H9 (cell line): ENCODE measurements around the gene CACNB2. TPM values are rescaled to one million over a fixed set of nuclear protein-coding genes. Genes with fewer than 3 reads are reported as not detected.

Experiments
- DNase-seq: peaks from one replicate; pipeline ENCODE4 v3.0.0-alpha.2; 2017
- H2AFZ ChIP-seq: one replicate; pipeline ENCODE4 v1.6.1; 2013; ENCODE audit warnings: mild to moderate bottlenecking, low read length, control low read depth, moderate library complexity
- H2AK5ac ChIP-seq: 2 replicates; pipeline ENCODE4 v1.6.1; 2013; ENCODE audit warnings: low read length, control low read depth, mixed read lengths; ENCODE audit not compliant: insufficient read length
- H2BK120ac ChIP-seq: one replicate; pipeline ENCODE4 v1.6.1; 2013; ENCODE audit warnings: low read depth, mild to moderate bottlenecking, low read length, control low read depth, inconsistent platforms; ENCODE audit not compliant: poor library complexity, severe bottlenecking
- H2BK12ac ChIP-seq: 2 replicates; pipeline ENCODE4 v1.6.1; 2013; ENCODE audit warnings: low read length, control low read depth, mixed read lengths, low read depth; ENCODE audit not compliant: insufficient read length
- H2BK15ac ChIP-seq: 2 replicates; pipeline ENCODE4 v1.6.1; 2013; ENCODE audit warnings: low read depth, low read length, control low read depth
- H2BK20ac ChIP-seq: one replicate; pipeline ENCODE4 v1.6.1; 2013; ENCODE audit warnings: low read depth, mild to moderate bottlenecking, low read length, control low read depth, inconsistent platforms; ENCODE audit not compliant: poor library complexity, severe bottlenecking
- H2BK5ac ChIP-seq: 2 replicates; pipeline ENCODE4 v1.6.1; 2013; ENCODE audit warnings: low read length, control low read depth, mixed read lengths; ENCODE audit not compliant: insufficient read length
- H3K14ac ChIP-seq: 2 replicates; pipeline ENCODE4 v1.6.1; 2013; ENCODE audit warnings: low read length, control low read depth; ENCODE audit not compliant: insufficient read depth
- H3K18ac ChIP-seq: 2 replicates; pipeline ENCODE4 v1.6.1; 2013; ENCODE audit warnings: low read depth, mild to moderate bottlenecking, mixed read lengths, low read length, control low read depth; ENCODE audit not compliant: insufficient read length
- H3K23ac ChIP-seq: 2 replicates; pipeline ENCODE4 v1.6.1; 2013; ENCODE audit warnings: low read length, control low read depth, mixed read lengths, low read depth; ENCODE audit not compliant: insufficient read length
- H3K23me2 ChIP-seq: 2 replicates; pipeline ENCODE4 v1.6.1; 2013; ENCODE audit warnings: low read depth, mild to moderate bottlenecking, mixed read lengths, low read length, control low read depth; ENCODE audit not compliant: insufficient read length, poor library complexity, severe bottlenecking
- H3K27ac ChIP-seq: 2 replicates; pipeline ENCODE4 v1.5.1; 2013; ENCODE audit warnings: low read length, control low read depth, mixed read lengths, low read depth; ENCODE audit not compliant: insufficient read length
- H3K27me3 ChIP-seq: 2 replicates; pipeline ENCODE4 v1.6.1; 2013; ENCODE audit warnings: low read length, control low read depth, inconsistent platforms; ENCODE audit not compliant: insufficient read depth
- H3K4ac ChIP-seq: 2 replicates; pipeline ENCODE4 v1.6.1; 2013; ENCODE audit warnings: low read depth, mild to moderate bottlenecking, control low read depth, inconsistent platforms, low read length, moderate library complexity
- H3K4me1 ChIP-seq: 2 replicates; pipeline ENCODE4 v1.6.1; 2013; ENCODE audit warnings: low read length, control low read depth, inconsistent platforms; ENCODE audit not compliant: insufficient read depth
- H3K4me2 ChIP-seq: 2 replicates; pipeline ENCODE4 v1.6.1; 2013; ENCODE audit warnings: low read length, control low read depth, mixed read lengths; ENCODE audit not compliant: insufficient read length, insufficient read depth
- H3K56ac ChIP-seq: 2 replicates; pipeline ENCODE4 v1.6.1; 2013; ENCODE audit warnings: low read depth, mild to moderate bottlenecking, mixed read lengths, low read length, control low read depth; ENCODE audit not compliant: insufficient read length
- H3K79me1 ChIP-seq: 2 replicates; pipeline ENCODE4 v1.6.1; 2013; ENCODE audit warnings: low read depth, mild to moderate bottlenecking, moderate library complexity, low read length, control low read depth, inconsistent platforms; ENCODE audit not compliant: insufficient read depth, poor library complexity, severe bottlenecking
- H3K79me2 ChIP-seq: 2 replicates; pipeline ENCODE4 v1.6.1; 2013; ENCODE audit warnings: low read length, control low read depth, inconsistent platforms; ENCODE audit not compliant: insufficient read depth
- H3K9ac ChIP-seq: 2 replicates; pipeline ENCODE4 v1.6.1; 2013; ENCODE audit warnings: low read length, control low read depth, mixed read lengths; ENCODE audit not compliant: insufficient read length; ENCODE audit errors: extremely low read depth
- H3K9me3 ChIP-seq: one replicate; pipeline ENCODE4 v1.6.1; 2013; ENCODE audit warnings: low read depth, low read length, inconsistent platforms; ENCODE audit not compliant: control insufficient read depth
- H3T11ph ChIP-seq: one replicate; pipeline ENCODE4 v1.6.1; 2013; ENCODE audit warnings: mild to moderate bottlenecking, low read length, control low read depth, inconsistent platforms
- H4K20me1 ChIP-seq: one replicate; pipeline ENCODE4 v1.6.1; 2013; ENCODE audit not compliant: control insufficient read depth, insufficient read length, insufficient read depth
- H4K5ac ChIP-seq: 2 replicates; pipeline ENCODE4 v1.6.1; 2013; ENCODE audit warnings: low read depth, mild to moderate bottlenecking, mixed read lengths, low read length, control low read depth; ENCODE audit not compliant: insufficient read length
- H4K8ac ChIP-seq: replicated peaks from 2 replicates; pipeline ENCODE4 v1.6.1; 2013; ENCODE audit warnings: low read length, control low read depth, mixed read lengths, low read depth; ENCODE audit not compliant: insufficient read length
- H4K91ac ChIP-seq: 2 replicates; pipeline ENCODE4 v1.6.1; 2013; ENCODE audit warnings: low read depth, mild to moderate bottlenecking, moderate library complexity, mixed read lengths, low read length, control low read depth; ENCODE audit not compliant: insufficient read length
- H3K27ac Mint-ChIP-seq, 3 experiments: 2 replicates in 2 of 3; 3 replicates in 1 of 3; pipeline ENCODE4 v1.8.0; 2020 to 2021; ENCODE audit warnings: mixed read lengths in 3 of 3, mild to moderate bottlenecking in 1 of 3, moderate library complexity in 1 of 3
- H3K27me3 Mint-ChIP-seq: 2 replicates; pipeline ENCODE4 v1.8.0; 2021; ENCODE audit warnings: low read depth, mild to moderate bottlenecking, moderate library complexity, mixed read lengths
- H3K36me3 Mint-ChIP-seq, 3 experiments: 2 replicates in 2 of 3; 3 replicates in 1 of 3; pipeline ENCODE4 v1.8.0; 2020 to 2021; ENCODE audit warnings: low read depth in 3 of 3, mixed read lengths in 3 of 3; ENCODE audit not compliant: insufficient read depth in 1 of 3
- H3K4me1 Mint-ChIP-seq, 2 experiments: 2 replicates each; pipeline ENCODE4 v1.8.0; 2020; ENCODE audit warnings: mixed read lengths in 2 of 2
- H3K4me3 Mint-ChIP-seq, 2 experiments: 2 replicates in 1 of 2; 3 replicates in 1 of 2; pipeline ENCODE4 v1.8.0; 2020 to 2021; ENCODE audit warnings: mild to moderate bottlenecking in 2 of 2, mixed read lengths in 2 of 2, moderate library complexity in 1 of 2
- H3K9me3 Mint-ChIP-seq, 2 experiments: 2 replicates in 1 of 2; 3 replicates in 1 of 2; pipeline ENCODE4 v1.8.0; 2020; ENCODE audit warnings: mild to moderate bottlenecking in 2 of 2, mixed read lengths in 2 of 2, moderate library complexity in 1 of 2
- whole genome bisulfite sequencing: extraction: QIAGEN DNeasy Blood & Tissue Kit; methylation state at CpG from one replicate; pipeline ENCODE4 v1.1.7; 2013; ENCODE audit warnings: missing lambda C conversion rate, low lambda C conversion rate, mixed read lengths; ENCODE audit not compliant: insufficient read length; ENCODE audit errors: extremely low coverage; 5-methylcytosine and 5-hydroxymethylcytosine counted together
- total RNA-seq: library from RNA; stranded (reverse); gene quantifications from 2 replicates; pipeline ENCODE4 v1.2.1, GENCODE V29; 2021
- TF ChIP-seq, protein P1 (sequence below): fragments of 200-600 bp; sonication (generic); conservative IDR thresholded peaks from 3 replicates; pipeline ENCODE4 v1.8.0; 2021; ENCODE audit warnings: antibody characterized with exemption, mild to moderate bottlenecking

CACNB2 gene
- total RNA-seq, 1 experiment from 2014 or later = 2.6 TPM

DNA sequence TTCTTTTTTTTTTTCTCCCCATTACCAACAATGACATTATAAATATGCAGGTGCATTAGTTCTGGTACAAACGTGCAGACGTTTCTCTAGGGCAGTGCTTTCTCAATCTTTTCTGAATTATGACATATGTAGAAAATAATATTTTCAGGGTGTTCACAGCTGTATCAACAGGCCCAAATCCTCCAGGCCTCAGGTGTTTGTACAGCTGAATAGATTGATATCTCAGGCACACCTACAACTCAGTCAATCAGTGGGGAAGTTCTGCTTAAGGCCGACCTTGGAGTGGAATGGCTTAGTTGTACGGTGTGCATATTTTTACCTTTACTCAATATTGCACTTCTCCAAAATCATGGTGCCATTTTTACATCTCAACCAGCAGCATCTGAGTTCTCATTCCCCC lies 71.6 kb downstream of the CACNB2 start:
- Histone ChIP-seq H2BK20ac (no peak overlapping the region), H4K91ac (no peak overlapping the region), H3K27me3 (no peaks in the 10 kb centered on the region), H3K9me3 (no peaks in the 10 kb centered on the region), H3K4me1 (no peaks in the 10 kb centered on the region), H3T11ph (no peak overlapping the region), H3K9ac (no peak overlapping the region), H3K27ac (no peak overlapping the region), H3K23ac (no peak overlapping the region), H4K5ac (no peak overlapping the region), H3K56ac (no peak overlapping the region), H3K79me2 (no peaks in the 10 kb centered on the region), H2BK120ac (no peak overlapping the region), H3K18ac (no peak overlapping the region), H2BK12ac (no peak overlapping the region), H2BK5ac (no peak overlapping the region), H4K20me1 (no peaks in the 10 kb centered on the region), H3K23me2 (no peaks in the 10 kb centered on the region), H3K4ac (no peak overlapping the region), H3K14ac (no peak overlapping the region), H2AFZ (no peak overlapping the region), H3K79me1 (no peaks in the 10 kb centered on the region), H2BK15ac (no peak overlapping the region), H2AK5ac (no peak overlapping the region), H4K8ac (no peak overlapping the region), H3K4me2 (no peak overlapping the region)
- Mint-ChIP-seq H3K27ac (no peak overlapping the region), H3K4me3 (no peak overlapping the region), H3K4me1 (peaks cover 3 to 8% of the 10 kb centered on the region in 2 experiments; a peak in 3 of 4 replicates), H3K9me3 (no peaks in the 10 kb centered on the region), H3K27me3 (no peaks in the 10 kb centered on the region), H3K36me3 (no peaks in the 10 kb centered on the region)
- WGBS = no CpG with 5 or more reads among the region's 4 CpGs
- TF ChIP-seq, protein P1, sequence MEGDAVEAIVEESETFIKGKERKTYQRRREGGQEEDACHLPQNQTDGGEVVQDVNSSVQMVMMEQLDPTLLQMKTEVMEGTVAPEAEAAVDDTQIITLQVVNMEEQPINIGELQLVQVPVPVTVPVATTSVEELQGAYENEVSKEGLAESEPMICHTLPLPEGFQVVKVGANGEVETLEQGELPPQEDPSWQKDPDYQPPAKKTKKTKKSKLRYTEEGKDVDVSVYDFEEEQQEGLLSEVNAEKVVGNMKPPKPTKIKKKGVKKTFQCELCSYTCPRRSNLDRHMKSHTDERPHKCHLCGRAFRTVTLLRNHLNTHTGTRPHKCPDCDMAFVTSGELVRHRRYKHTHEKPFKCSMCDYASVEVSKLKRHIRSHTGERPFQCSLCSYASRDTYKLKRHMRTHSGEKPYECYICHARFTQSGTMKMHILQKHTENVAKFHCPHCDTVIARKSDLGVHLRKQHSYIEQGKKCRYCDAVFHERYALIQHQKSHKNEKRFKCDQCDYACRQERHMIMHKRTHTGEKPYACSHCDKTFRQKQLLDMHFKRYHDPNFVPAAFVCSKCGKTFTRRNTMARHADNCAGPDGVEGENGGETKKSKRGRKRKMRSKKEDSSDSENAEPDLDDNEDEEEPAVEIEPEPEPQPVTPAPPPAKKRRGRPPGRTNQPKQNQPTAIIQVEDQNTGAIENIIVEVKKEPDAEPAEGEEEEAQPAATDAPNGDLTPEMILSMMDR = no peak
- no peak for DNase-seq
